RKO (cell line): Measurements from ENCODE around the gene ARL6IP5.

ENCODE experiments used
- DNase-seq: peaks from one replicate; pipeline ENCODE4 v3.0.0-alpha.2; 2016; ENCODE audit warnings: low spot score

The ARL6IP5 gene

DNA sequence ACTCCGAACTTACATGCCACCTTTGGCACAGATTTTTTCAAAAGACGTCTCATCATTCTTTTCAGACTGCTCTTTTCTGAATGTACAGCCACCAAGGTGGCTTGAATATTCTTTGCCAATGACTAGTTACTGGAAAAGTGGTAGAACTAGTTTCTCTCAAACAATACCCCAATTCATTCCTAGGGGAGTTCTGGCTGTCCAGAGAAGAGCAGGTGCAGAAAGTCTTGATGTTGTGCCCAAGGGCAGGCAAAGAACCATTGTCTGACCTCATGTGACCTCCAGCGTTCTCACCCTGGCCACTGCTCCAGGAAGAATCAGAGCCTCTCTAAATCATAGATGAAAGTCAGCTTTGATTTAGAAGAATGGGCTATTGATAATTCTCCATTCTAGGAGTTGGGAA lies 32.2 kb downstream of the ARL6IP5 start:
- no peak for DNase-seq

DNA sequence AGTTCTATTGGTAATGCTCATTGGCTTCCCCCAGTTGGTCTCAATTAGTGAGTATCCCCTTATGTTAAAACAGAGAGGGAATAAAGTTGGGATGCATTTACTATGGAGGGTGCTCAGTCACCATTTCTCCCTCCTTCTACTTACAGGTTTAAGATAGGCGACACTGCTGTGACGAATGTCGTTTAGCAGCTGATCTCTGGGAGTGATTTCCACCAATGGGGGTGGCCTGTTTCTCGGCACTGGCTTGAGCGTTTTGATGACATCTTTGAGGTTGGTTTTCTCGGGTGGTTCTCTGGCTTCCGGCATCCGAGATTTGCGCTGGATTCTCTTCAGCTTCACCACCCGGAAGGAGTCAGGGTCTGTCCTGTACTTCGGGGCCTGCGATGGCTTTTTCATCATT lies 33.8 kb downstream of the ARL6IP5 start:
- DNase-seq: no peak

DNA sequence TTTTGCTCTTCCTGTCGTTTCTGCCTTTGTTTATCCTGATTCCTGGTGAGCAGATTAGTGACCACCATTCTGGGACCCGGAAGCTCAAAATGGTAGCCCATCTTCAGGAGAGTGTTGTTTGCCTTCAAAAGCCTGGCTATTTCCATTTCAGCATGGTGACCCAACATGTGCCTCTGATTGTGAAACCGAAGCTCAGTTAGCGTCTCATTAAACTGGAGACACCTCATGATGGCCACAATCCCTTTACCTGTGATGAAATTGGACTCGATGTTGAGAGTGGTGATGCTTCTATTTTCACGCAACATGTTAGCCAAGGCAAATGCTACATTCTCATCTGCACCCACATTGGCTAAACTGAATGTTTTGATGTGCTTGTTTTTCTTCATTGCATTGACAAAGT lies 34.4 kb downstream of the ARL6IP5 start:
- no peak for DNase-seq

DNA sequence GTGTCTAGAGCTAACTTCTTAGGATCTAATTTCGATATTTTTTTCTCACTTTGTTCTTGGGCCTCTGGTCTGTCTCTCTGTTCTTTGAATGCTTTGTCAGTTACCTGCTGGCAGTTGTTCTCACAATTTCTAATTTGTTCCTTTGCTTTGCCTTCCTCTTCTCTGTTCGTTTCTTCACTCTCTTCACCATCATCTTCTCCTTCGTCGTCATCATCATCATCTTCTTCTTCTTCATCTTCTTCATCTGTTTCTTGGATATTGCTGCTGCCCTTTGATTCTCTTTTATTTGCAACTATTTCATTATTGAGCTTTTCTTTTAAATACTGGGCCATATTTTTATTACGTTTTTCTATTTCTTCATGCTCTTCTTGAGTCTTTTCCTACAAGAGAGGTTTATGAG lies 34.9 kb downstream of the ARL6IP5 start:
- no peak for DNase-seq

DNA sequence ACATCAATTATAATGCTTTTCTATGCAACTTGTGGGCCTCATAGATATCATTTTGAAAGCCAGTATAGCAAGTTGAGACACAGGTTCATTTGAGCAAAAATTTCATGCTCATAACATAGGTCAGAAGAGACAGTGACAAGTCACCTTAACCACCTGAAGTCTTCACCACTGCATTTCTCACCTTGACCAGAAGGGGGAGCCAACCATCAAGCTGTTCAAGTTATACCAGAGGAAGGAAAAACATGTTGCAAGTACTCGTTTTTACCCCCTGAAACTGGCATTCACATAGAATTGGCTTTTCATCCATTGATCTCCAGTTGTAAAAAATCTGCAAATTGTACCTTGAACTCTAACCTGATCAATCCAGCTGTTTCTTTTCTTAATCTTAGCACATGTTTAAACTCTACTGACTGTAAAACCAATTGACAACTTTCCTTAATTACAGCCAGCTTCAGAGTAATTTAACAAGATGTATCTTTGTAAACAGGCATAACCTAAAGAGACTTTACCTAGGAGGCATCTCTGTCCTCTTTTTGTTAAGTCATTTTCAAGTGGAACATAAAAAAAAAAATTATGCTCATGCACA lies 36.2 kb downstream of the ARL6IP5 start:
- DNase-seq: peak; percentile 62

DNA sequence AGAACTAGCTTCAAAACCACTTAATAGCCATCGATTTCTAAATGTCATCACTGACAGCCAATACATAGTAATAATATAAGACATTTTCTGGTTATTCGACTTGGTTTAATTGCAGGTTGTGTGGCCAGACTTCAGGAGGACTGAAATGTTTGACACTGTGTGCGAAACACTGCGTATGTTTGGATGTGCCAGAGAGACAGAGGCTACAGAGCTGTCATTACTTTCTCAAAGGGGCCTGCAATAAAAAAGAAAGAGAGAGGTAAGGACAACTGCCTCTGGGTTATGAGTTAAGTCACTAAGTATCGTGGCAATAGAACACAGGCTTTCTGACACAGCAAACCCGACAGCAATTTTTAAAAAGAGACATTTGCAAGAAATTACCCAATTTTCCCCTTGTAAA lies 36.8 kb downstream of the ARL6IP5 start:
- DNase-seq: no peak

DNA sequence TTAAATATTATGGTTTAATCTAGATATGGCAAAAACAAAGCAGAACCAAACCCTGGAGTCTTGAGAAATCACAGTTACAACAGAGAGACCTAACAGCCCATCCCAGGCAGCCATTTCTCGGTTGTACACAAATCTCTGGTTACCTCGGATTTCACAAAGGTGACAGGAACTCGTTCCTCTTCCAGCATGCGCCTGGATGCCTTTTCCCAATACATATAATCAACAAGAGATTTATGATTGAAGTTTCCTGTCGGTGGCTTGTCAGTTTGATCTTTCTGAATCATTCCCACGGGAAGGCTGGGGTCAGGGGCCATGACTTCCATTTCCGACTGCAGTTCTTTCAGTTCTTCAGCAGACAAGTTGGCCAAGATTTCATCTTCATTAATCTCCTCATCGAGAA lies 37.2 kb downstream of the ARL6IP5 start:
- no peak for DNase-seq

DNA sequence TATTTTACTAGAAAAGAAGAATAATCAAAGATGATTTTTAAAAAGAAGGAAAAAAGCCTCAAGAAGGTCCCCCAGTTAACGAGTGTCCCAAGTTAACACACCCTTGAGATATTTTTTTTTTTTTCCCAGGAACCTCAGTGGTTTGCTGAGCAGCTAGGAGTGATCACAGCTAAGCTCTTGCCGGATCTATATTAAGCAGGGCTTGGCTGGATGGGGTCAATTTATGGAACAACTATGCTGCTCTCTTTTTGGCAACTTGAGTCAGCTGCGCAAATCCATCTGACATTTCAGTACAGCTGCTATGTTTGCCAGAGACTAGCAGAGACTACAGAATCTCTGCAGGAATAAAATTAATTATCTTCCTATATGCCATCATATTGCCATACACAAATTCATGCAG lies 37.7 kb downstream of the ARL6IP5 start, which contains the start of gene LMOD3:
TSS of gene LMOD3 (minus strand) at position 193 of the 400 bp plus-strand sequence. CDS start 209 bp downstream, outside the sequence.
- DNase-seq: no peak

DNA sequence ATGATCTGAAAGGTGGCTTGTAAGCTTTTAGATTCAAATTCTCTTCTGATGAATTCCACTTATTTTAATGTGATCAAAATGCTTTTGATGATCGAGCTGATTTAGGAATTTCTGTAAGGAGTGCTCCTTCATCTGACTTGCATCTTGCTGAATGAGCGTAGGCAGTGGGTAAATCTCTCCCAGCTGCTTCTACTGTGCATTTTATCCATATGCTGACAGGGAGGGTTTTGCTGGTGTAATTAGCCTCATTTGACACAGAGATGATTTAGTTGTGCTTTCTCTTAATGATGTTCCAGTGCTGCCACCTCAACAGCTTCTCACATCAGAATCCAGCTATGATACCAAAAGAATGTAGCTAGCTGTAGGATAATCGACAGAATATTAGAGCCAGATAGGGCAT lies 41.5 kb downstream of the ARL6IP5 start:
- no peak for DNase-seq

DNA sequence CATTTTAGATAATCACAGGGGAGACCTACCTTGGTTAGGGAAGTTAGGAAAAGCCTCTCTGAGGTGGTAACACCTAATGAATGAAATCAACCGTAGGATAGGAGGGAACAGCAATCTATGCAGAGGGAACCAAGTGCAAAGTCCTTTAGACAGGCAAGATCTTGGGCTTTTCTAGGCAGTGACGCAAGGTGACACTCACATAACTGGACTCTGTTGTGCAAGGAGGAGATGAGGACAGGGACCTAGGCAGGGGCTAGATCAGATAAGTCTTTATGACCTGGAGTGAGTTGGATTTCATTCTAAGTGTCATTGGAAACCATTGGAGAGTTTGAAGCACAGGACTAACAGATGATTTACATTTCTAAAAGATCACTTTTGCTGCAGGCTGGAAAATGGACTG lies 42.3 kb downstream of the ARL6IP5 start:
- DNase-seq: no peak

DNA sequence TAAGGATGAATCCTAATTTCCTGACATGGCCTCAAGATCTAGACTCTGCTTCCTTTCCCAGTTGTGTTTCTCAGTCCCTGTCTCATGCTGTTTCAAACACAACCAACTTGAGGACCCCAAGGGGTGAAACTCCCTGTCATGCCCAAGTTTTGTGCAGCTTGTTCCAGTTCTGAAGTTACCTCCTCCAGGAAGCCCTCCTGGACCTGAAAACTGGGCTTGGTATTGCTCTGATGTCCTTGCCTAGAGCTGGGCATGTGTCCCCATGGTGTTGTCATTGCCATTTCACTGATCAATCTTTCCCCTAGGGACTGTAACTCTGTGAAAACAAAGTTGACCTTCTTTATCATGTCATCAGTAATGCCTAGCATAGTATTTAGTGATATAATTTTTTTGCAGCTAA lies 43.8 kb downstream of the ARL6IP5 start:
- no peak for DNase-seq

DNA sequence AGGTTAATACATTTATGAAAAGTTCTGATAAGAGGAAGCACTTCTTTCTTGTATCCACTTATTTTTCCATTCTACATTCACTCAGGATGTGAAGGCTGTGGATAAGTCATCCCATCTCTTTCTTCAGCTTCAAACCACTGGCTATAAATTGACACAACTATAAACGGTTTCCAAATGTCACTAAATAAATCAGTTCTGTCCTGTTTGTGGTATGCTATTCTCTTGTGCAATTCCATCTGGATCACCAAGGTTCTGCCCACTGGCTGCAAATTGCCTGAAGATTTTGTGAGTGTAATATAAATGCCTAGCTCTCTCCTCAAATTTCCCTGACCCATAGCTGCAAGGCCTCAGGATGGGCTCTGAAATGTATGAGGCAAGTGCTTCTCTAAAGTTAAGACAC lies 44.8 kb downstream of the ARL6IP5 start:
- no peak for DNase-seq

DNA sequence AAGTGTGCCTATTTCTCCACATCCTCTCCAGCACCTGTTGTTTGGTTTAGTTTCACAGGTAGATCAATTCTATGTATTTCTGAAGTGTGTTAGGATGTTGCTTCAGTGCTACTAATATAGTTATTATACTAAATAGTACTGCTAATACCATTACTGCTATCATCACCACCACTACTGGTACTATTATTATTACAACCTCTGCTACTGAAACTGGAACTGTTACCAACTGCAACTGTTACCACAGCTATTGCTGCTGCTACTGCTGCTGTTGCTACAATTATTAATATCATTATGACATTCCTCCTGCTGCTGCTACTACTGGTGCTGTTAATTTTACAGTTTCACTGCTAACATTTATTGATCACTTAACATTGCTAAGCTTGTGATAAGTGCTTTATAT lies 46.0 kb downstream of the ARL6IP5 start:
- DNase-seq: no peak

DNA sequence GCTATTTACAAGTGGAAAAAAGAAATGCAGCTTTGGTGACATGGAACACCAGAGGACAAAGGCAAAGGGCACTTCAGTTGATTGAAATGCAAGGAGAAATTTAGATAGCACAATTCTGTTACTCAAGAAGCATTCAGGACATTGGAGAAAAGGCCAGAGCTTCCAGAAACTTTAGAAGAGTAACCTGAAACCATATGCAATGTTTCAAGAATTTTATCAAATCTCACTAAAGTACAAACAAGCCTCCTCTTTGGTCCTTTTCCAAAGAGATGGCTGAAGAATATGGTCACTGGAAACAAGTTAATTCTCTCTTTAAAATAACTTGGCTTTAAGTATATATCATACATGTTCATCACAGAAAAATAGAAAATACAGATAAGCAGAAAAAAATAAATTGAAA lies 52.3 kb downstream of the ARL6IP5 start:
- DNase-seq: no peak

DNA sequence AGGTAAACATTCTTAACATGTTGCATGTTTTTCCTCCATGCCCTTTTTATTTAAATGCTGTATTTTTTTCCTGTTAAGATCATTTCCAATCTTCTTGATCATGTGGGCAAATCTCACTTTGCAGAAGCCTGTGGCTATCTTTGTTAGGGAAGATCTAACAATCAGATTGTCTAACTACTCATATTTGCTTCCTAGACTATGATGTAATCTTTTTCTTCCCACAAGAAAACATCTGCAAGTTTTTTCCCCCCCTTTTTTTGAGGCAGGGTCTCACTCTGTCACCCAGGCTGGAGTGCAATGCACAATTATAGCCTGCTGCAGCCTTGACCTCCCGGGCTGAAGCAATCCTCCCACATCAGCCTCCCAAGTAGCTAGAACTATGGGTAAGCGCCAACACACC lies 52.7 kb downstream of the ARL6IP5 start:
- no peak for DNase-seq

DNA sequence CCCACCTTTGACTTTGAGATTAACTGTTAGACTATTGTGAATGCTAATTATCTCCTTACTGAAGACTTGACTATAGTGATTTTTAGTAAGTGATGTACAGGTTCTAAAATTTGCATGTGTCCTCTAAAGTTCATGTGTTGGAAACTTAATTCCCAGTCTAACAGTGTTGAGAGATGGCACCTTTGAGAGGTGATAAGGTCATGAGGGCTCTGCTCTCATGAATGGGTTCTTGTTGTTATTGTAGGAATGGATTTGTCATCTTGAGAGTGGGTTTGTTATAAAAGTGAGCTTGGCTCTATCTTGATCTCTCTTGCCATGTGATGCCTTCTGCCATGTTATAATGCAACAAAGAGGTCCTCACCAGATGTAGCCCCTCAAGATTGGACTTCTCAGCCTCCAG lies 56.6 kb downstream of the ARL6IP5 start:
- DNase-seq: no peak

DNA sequence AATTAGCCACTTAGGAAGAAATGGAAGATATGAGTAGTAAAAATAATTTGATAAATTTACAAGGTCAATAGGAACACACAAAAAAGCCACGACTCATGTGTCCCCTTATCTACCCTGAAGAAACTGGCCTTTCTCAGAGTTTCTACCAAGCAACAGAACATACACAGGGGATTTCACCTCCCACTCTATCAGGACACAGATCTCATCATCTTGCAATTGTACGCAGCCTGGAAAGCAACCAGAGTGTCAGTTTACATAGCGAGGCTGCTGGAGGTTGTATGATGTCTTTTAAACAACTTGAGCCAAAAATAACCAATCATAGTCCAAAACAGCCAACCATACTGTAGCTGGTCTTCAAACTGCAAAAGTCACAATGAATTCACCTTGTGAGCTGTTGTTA lies 57.4 kb downstream of the ARL6IP5 start:
- DNase-seq: no peak

DNA sequence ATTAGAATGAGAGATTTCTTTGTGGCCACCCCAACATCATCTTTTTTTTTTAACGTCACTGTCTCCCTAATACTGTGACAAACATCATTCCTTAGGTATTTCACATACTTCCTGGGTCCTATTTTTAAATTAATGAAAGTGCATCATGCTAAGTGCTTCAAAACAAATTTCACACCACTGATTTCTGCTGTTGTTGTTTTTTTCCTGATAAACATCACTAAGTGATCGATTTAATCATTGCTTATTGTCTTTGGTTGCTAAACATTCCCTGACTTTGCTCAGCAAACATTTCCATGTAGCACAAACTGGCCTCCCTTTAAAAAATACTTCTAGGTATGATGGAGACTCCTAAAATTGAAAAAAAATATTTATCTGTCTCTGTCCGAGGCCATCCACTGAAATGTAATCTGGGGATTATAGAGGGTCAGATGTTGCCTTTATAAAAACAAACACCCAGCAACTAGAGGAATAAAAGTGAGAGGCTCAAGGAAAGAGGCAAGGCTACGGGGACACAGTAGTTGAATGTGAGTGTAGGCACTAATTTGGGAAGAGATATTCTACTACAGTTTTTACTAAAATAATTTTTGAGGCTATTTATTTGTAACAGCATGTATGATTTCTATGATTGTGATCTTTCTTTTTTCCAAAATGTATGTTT lies 58.2 kb downstream of the ARL6IP5 start:
- no peak for DNase-seq

DNA sequence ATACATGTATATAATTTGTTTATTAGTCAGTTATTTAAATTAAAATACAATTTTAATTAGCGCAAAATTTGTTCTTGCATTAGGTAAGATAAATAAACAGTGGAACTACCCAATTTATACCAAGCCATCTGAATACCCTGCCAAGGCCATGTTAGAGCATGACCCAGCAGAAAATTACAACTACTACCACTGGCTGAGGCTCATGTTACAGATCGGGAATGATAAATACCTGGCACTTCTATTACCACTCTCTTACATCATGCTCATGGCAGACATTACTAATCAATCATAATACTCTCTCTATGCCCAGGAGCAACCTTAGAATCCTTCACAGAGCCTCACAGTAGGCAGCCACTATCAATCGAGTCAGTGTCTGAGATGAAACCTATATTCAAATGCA lies 58.9 kb downstream of the ARL6IP5 start:
- DNase-seq: peak; percentile 24

DNA sequence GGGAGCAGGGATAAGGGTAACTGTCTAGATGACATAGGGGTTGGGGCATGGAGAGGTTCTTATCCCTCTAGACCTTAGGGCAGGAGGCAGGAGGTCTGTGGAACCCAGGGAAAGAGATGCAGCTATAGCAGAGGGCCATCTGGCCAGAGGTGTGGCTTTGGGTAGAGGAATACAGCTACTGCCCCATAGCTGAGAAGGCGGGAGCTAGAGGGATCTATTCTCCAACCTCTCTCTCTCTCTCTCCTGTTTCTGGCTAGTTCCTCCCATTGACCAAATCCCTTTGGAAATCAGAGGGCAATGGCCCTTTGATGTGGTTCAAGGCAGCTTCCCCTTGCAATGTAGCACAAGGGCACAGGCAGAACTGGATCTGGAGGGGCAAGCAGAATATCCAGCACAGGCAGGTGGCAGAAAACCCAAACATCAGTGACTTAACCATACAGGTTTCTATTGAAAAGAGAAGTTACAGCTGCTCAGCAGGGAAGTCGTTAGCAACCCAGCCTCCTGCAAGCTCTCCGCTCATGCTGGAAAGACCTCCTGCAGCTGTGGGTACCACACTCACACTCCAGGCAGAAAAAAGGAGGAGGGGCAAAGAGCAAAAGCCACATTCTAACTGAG lies 60.0 kb downstream of the ARL6IP5 start:
- no peak for DNase-seq

DNA sequence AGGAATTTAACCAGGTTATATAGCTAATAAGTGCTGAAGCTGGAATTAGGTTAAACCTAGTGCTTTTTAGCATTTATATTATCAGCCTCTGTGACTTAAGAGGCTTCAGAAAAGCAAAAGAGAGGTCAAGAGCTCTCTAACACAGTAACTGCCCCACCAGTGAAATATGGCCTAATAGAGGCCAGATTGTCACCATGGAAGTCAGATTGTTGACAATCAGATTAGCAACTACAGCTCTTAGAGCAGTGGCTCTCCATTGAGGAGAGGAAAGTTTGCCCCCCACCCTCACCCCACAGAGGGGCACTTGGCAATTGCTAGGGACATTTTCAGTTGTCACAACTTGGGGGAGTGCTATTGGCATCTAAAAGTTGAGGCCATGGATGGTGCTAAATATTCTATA lies 61.0 kb downstream of the ARL6IP5 start:
- DNase-seq: no peak

DNA sequence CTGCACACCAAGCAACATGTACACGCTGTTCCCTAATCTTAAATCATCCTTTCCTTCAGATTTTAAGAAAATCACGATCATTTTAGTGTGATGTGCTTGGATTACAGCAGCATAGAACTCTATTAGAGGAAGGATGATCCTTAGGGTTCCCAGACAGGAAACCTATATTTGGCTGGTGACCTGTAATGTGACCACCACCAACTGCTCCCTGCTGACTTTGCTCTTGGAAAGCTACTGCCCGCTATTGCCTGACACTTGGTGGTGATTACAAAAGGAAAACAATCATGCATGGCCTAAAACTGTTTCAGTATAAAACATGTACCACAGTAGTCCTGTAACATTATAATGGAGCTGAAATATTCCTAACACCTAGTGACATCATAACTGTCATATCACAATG lies 64.8 kb downstream of the ARL6IP5 start:
- DNase-seq: no peak
